Heart left ventricle (tissue), 16 donors: ENCODE results near the gene IL23R. TPM values are rescaled to one million over a fixed set of nuclear protein-coding genes. Genes with fewer than 3 reads are reported as not detected.

Experiments used
- ATAC-seq, 4 donors: fragments of 200-7000 bp; cut with Tn5 transposase; one replicate each; pipeline ENCODE4 v1.9.1; 2020 to 2022; ENCODE audit warnings: moderate library complexity in 4 of 4, mild to moderate bottlenecking in 3 of 4, moderate number of reproducible peaks in 1 of 4
- DNase-seq, 5 donors: peaks; one replicate each; pipeline ENCODE4 v3.0.0-alpha.2; 2020
- H3K27ac ChIP-seq, 12 donors: fragments of 200-600 bp; sonication (generic) in 4 of 12; one replicate each; pipeline versions ENCODE4 v1.5.0 to v1.8.0; 2016 to 2022; ENCODE audit warnings: mild to moderate bottlenecking in 2 of 12
- H3K27me3 ChIP-seq, 9 donors: fragments of 200-600 bp; sonication (generic) in 2 of 9; one replicate each; pipeline versions ENCODE4 v1.5.1 to v1.8.0; 2016 to 2022; ENCODE audit warnings: mild to moderate bottlenecking in 3 of 9
- H3K36me3 ChIP-seq, 9 donors: fragments of 200-600 bp; sonication (generic) in 2 of 9; one replicate each; pipeline versions ENCODE4 v1.5.0 to v1.8.0; 2018 to 2022; ENCODE audit warnings: mild to moderate bottlenecking in 2 of 9
- H3K4me1 ChIP-seq, 12 donors: fragments of 200-600 bp; sonication (generic) in 4 of 12; one replicate each; pipeline versions ENCODE4 v1.5.0 to v1.8.0; 2016 to 2022; ENCODE audit warnings: mild to moderate bottlenecking in 3 of 12
- H3K4me3 ChIP-seq, 12 donors: fragments of 200-600 bp; sonication (generic) in 4 of 12; one replicate each; pipeline versions ENCODE4 v1.5.0 to v1.8.0; 2017 to 2022; ENCODE audit warnings: mild to moderate bottlenecking in 9 of 12, moderate library complexity in 4 of 12
- H3K9me3 ChIP-seq, 12 donors: fragments of 200-600 bp; sonication (generic) in 4 of 12; one replicate each; pipeline versions ENCODE4 v1.5.0 to v1.8.0; 2016 to 2022; ENCODE audit warnings: mild to moderate bottlenecking in 1 of 12
- CTCF ChIP-seq, 12 donors: fragments of 200-600 bp; sonication (generic) in 4 of 12; IDR thresholded peaks; one replicate each; pipeline versions ENCODE4 v1.5.0 to v1.8.0; 2018 to 2022; ENCODE audit warnings: antibody characterized with exemption in 12 of 12, mild to moderate bottlenecking in 5 of 12
- POLR2A ChIP-seq, 2 donors: fragments of 450-650 bp; IDR thresholded peaks; one replicate each; pipeline ENCODE4 v1.6.1; 2017; ENCODE audit warnings: antibody characterized with exemption in 2 of 2, mild to moderate bottlenecking in 2 of 2, moderate library complexity in 2 of 2
- WGBS, 4 donors: extraction: QIAGEN DNeasy Blood & Tissue Kit in 2 of 4; methylation state at CpG; one replicate each; pipeline versions ENCODE4 v1.1.5 to v1.1.7; 2013 to 2018; 5-methylcytosine and 5-hydroxymethylcytosine counted together
- intact Hi-C, 10 donors: fragments of 100-400 bp; cut with DNase I; formaldehyde crosslinking; loops; one replicate each; pipeline versions ENCODE4 v1.11.1 to v1.14.2; 2022
- polyA plus RNA-seq, 2 donors: library from polyadenylated mRNA; stranded (reverse); fragments of 200-250 nt; gene quantifications; one replicate each; pipeline ENCODE4 v1.2.3, GENCODE V29; 2013
- total RNA-seq, 9 donors: library from RNA; depleted of rRNA in 2 of 9; stranded (reverse); fragments of >200 nt in 2 of 9; fragmentation: NEBNext Ultra II Directional in 3 of 9; extraction: Animal tissue kit (Norgen Biotek cat#: 25700) in 3 of 9; gene quantifications; one replicate each; pipeline versions ENCODE4 v1.1.0 to v1.2.4, GENCODE V29; 2016 to 2023
- donor health status: ischemic (EF 13 %, LVEDD 7.1; RV severe dilation, severe dysfunction).
- donor health status: healthy with polysubstance abuse.
- donor health status: DM: no; HTN: yes; CAD: no.
- donor health status: DM: no; HTN: no; CAD: no.
- donor health status: ischemic (EF 25% LVEDD 6.9; RV normal size, moderate dysfunction).
- donor health status: ischemic (EF 25% LVEDD 5.7; RV mildly dilated, moderate dysfunction).
- donor health status: healthy.
- donor health status: DM: yes; HTN: yes; CAD: no.
- donor health status: ischemic (EF 35%, LVEDD 5.7; RV mildly dilated, moderate dysfunction).
- donor health status: nonischemic (EF 11% LVEDD 7.7; RV severe dilation, severe dysfunction).
- donor health status: DM: yes; HTN: yes; CAD: no.
- donor health status: PGD.
- donor health status: ischemic (EF 29% LVEDD 5.4; RV normal size, mild dysfunction).
- donor health status: nonischemic (EF 23%, LVEDD 6.1; RV moderate dilation, normal function).

IL23R gene
- total and polyA plus RNA-seq, 11 donors = not detected

- H3K27me3 ChIP-seq = no peaks in the 10 kb centered on the region
- peaks cover 0 to 12% (median 0%) of the 10 kb centered on the region in 12 donors for H3K9me3 ChIP-seq
- no peaks in the 10 kb centered on the region for H3K4me1 ChIP-seq
- WGBS, 4 donors = 81 to 85% (median 82%) methylated on average over 4 of the region's 4 CpGs
- no peak overlapping the region for H3K27ac ChIP-seq
- no peak for ATAC-seq
- no peak overlapping the region for H3K4me3 ChIP-seq
- intact Hi-C loops = no loop called here
- DNase-seq = no peak
- TF ChIP-seq CTCF (IDR thresholded peaks at IDR 0.05) = no peak
- no peak for TF ChIP-seq POLR2A (IDR thresholded peaks at IDR 0.05)
- H3K36me3 ChIP-seq = no peaks in the 10 kb centered on the region
Measured at GRCh38 chr1:67124455-67124854, 41.8 kb upstream of the IL23R start.

- H3K9me3 ChIP-seq = peaks cover 0 to 3% (median 0%) of the 10 kb centered on the region in 12 donors
- DNase-seq = no peak
- no peak overlapping the region for H3K27ac ChIP-seq
- WGBS, 4 donors = 49 to 69% (median 59%) methylated on average over 5 of the region's 5 CpGs
- no peaks in the 10 kb centered on the region for H3K36me3 ChIP-seq
- H3K27me3 ChIP-seq = no peaks in the 10 kb centered on the region
- H3K4me1 ChIP-seq = no peaks in the 10 kb centered on the region
- no peak for ATAC-seq
- intact Hi-C loops = no loop called here
- no peak for TF ChIP-seq POLR2A (IDR thresholded peaks at IDR 0.05)
- TF ChIP-seq CTCF (IDR thresholded peaks at IDR 0.05) = no peak
- no peak overlapping the region for H3K4me3 ChIP-seq
Measured at GRCh38 chr1:67126111-67126746, 40.0 kb upstream of the IL23R start.

GRCh38 chr1:67126974-67127373 is 39.3 kb upstream of the IL23R start:
- H3K27ac ChIP-seq = no peak overlapping the region
- no peaks in the 10 kb centered on the region for H3K36me3 ChIP-seq
- TF ChIP-seq CTCF (IDR thresholded peaks at IDR 0.05) (no peak), POLR2A (IDR thresholded peaks at IDR 0.05) (no peak)
- WGBS, 4 donors = 81 to 90% (median 87%) methylated on average over 1 of the region's 1 CpG
- H3K4me3 ChIP-seq = no peak overlapping the region
- no peak for ATAC-seq
- no peak for DNase-seq
- no peaks in the 10 kb centered on the region for H3K9me3 ChIP-seq
- intact Hi-C loops = no loop called here
- no peaks in the 10 kb centered on the region for H3K27me3 ChIP-seq
- H3K4me1 ChIP-seq = no peaks in the 10 kb centered on the region

- Histone ChIP-seq H3K36me3 (no peaks in the 10 kb centered on the region), H3K4me1 (peaks cover 0 to 10% (median 5%) of the 10 kb centered on the region in 12 donors), H3K9me3 (no peaks in the 10 kb centered on the region), H3K4me3 (no peak overlapping the region), H3K27ac (no peak overlapping the region), H3K27me3 (peaks cover 0 to 3% (median 0%) of the 10 kb centered on the region in 9 donors)
- intact Hi-C loops = loop anchor here in 1 of 10 donors (10.0 kb wide), 1 partner anchor 66 kb away; no protein-coding TSS in a partner anchor
- no peak for TF ChIP-seq CTCF (IDR thresholded peaks at IDR 0.05)
- no peak for TF ChIP-seq POLR2A (IDR thresholded peaks at IDR 0.05)
- 54 to 62% (median 56%) methylated on average over 2 of the region's 2 CpGs for WGBS, 4 donors
- ATAC-seq = no peak
- no peak for DNase-seq
Measured at GRCh38 chr1:67130673-67131072, 35.6 kb upstream of the IL23R start.
